ENCODE measurements around the gene NEGR1.

Gene NEGR1

GRCh38 chr1:71424536-71424935, 857.8 kb downstream of the NEGR1 start:
- no peak for DNase-seq

- DNase-seq, result no peak
These were observed 860.1 kb downstream of the NEGR1 start for GRCh38 chr1:71422221-71422620.

GRCh38 chr1:71417421-71417820, 864.9 kb downstream of the NEGR1 start:
- DNase-seq, result no peak

GRCh38 chr1:71414179-71414578, 868.2 kb downstream of the NEGR1 start:
- DNase-seq, result no peak

- DNase-seq, result no peak
These were observed 868.7 kb downstream of the NEGR1 start for GRCh38 chr1:71413441-71414175.

DNA sequence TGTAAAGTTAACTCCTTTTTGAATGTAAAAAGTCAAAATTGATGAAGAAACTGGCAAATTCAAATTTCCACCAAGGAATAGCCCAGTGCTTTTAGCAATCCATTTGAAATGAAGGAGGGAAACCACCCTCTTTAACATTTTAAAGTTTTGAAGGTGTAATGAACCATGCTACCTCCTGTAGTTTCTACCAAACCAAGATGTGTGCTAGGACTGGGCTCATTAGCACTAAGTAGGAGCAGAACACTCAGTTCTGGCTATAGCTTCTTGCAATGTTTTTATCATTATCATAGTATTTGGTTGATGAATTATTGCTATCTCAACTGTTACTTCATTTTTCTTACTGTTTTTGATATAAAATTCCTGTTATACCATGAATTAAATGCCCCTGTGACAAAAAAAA, 882.3 kb downstream of the NEGR1 start:
- no peak for DNase-seq

GRCh38 chr1:71399594-71399993, 882.7 kb downstream of the NEGR1 start:
- DNase-seq, result no peak

GRCh38 chr1:71393301-71393700, 889.0 kb downstream of the NEGR1 start:
- no peak for DNase-seq

GRCh38 chr1:71390518-71390917, 891.8 kb downstream of the NEGR1 start:
- DNase-seq, result no peak

DNA sequence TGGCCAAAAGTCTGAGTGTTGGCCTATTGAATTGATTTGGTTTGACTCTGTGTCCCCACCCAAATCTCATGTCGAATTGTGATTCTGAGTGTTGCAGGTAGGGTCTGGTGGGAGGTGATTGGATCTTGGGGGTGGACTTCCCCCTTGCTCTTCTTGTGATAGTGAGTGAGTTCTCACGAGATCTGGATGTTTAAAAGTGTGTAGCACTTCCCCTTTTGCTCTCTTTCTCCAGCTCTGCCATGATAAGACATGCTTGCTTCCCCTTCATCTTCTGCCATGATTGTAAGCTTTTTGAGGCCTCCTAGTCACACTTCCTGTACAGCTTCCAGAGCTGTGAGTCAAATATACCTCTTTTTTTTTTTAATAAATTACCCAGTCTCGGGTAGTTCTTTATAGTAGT, 904.5 kb downstream of the NEGR1 start:
- no peak for DNase-seq

GRCh38 chr1:71372496-71372895, 909.8 kb downstream of the NEGR1 start:
- DNase-seq, result no peak

DNA sequence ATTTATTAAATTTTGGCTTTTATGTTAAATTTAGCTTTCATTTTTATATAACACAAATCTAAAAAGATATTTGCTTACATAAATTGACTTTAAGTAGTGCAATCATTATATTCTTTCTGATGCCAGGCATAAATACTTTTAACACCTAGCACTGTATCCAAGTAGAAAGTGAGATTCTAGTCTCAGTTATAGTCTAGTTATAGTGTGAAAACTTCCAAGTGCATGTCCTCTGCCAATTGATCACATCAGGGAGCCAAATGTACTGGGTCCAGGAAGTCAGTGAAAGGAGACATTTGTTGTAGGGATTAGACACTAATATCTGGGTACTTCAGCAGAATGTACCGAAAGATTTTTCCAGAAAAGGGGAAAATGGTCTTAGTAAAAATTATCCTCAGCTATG, 910.8 kb downstream of the NEGR1 start:
- no peak for DNase-seq

- no peak for DNase-seq
These were observed 918.1 kb downstream of the NEGR1 start for GRCh38 chr1:71364236-71364635.

- DNase-seq, result no peak
These were observed 919.6 kb downstream of the NEGR1 start for GRCh38 chr1:71362691-71363090.

DNA sequence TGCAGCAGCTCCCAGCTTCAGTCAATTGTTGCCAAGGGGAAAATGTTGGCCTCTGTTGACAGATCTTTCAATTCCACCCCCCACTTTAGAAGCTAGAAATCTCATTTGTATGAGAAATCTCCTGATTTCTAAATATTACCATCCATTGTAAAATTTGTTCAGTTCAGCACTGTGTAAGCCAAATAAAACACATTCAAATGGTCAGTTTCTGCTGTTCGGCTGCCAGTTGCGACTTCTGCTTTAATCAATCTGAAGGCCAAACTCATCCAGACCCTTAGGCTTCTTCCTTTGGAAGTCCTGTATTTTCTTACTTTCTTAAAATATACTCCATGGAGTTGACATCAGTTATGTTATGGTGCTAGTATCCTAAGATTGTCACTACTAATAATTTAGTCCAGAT, 920.3 kb downstream of the NEGR1 start:
- DNase-seq, result no peak

DNA sequence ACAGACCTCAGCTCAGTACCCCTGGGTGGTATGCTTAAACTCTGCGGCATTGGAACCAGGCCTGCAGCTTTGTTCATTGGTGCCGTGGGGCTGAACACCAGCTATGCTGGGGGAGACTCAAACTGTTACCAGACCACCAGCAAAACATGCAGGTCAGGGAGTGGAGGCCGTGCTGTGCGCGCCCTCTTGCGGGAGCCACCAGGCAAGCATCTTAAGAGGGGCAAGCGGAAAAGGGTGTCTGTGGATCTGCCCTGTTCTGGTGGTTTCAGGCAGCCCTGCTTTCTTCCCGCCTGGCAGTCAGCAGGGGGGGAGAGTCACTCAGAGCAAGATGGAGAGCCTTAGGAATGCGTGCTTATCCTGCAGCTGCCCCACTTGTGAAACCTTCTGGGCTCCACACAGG, 924.6 kb downstream of the NEGR1 start:
- no peak for DNase-seq

- no peak for DNase-seq
These were observed 930.9 kb downstream of the NEGR1 start for GRCh38 chr1:71351438-71351837.

GRCh38 chr1:71350805-71351204, 931.5 kb downstream of the NEGR1 start:
- no peak for DNase-seq

DNA sequence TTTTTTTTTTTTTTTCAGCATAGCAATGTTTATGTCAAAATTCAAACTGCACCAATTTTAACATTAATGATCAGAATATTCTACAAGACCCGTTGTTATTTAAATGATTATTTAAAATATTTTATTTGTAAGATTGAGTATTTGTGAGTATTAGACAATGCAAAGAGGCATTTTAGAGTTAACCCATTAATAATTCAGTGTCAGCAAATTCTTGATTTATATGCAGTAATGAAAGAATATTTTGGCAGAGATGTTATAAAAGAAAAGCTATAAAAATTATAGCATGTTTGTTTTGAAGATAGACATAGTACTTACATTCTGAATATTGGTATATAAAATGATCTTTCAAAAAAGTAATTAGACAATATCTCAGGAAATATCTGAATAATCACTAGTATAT, 932.0 kb downstream of the NEGR1 start:
- DNase-seq, result no peak

Data from right hindlimb (tissue), 1 donor.